ENCODE results near the gene MGST2.

DNA sequence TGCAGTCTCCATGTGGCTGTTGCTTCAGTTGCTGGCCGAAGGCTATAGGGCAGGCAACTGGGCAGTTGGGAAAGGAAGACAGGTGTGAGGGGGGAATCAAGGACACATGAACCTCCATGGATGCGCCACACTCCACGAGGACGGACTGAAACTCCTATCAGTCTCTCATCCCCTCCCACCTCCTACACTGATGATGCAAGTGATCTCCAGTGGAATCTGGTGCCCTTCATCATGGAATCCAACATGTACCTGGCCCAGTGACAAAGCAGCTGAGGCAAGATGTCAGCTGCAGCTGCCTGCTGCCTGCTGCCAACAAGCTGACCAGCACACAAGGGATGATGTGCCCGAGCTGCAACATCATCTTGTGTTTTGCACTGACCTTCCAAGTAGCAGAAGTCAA, 26.0 kb upstream of the MGST2 start:
- TF ChIP-seq, protein P1, sequence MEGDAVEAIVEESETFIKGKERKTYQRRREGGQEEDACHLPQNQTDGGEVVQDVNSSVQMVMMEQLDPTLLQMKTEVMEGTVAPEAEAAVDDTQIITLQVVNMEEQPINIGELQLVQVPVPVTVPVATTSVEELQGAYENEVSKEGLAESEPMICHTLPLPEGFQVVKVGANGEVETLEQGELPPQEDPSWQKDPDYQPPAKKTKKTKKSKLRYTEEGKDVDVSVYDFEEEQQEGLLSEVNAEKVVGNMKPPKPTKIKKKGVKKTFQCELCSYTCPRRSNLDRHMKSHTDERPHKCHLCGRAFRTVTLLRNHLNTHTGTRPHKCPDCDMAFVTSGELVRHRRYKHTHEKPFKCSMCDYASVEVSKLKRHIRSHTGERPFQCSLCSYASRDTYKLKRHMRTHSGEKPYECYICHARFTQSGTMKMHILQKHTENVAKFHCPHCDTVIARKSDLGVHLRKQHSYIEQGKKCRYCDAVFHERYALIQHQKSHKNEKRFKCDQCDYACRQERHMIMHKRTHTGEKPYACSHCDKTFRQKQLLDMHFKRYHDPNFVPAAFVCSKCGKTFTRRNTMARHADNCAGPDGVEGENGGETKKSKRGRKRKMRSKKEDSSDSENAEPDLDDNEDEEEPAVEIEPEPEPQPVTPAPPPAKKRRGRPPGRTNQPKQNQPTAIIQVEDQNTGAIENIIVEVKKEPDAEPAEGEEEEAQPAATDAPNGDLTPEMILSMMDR (IDR thresholded peaks at IDR 0.05 in 2 of 3, conservative IDR thresholded peaks at IDR 0.05 in 1 of 3; ENCODE audit: control insufficient read depth in 2 of 3, extremely low read depth in 1 of 3, insufficient read depth in 1 of 3, low read depth in 3 of 3, low read length in 3 of 3) = no peak
- TF ChIP-seq POLR2AphosphoS5 (IDR thresholded peaks at IDR 0.05; ENCODE audit: low read length) (no peak), SREBF1 (IDR thresholded peaks at IDR 0.05; ENCODE audit: low read length) (no peak), EZH2 (IDR thresholded peaks at IDR 0.05; ENCODE audit: borderline replicate concordance, control insufficient read depth, low read depth, low read length) (no peak), POLR2A (IDR thresholded peaks at IDR 0.05; ENCODE audit: low read depth, low read length) (no peak), TARDBP (IDR thresholded peaks at IDR 0.05; ENCODE audit: borderline replicate concordance) (no peak), ETV6 (conservative IDR thresholded peaks at IDR 0.05 in 1 of 2, IDR thresholded peaks at IDR 0.05 in 1 of 2; ENCODE audit: borderline replicate concordance in 1 of 2, low read depth in 1 of 2) (no peak)
